ENCODE measurements around the gene LTBP3.
A peak's percentile ranks its signal among the peaks of the same experiment; 100 is the strongest.

The LTBP3 gene

GRCh38 chr11:65492637-65493366 lies 65.4 kb downstream of the LTBP3 start:
- peak; percentile 85 for DNase-seq

GRCh38 chr11:65492387-65492636 lies 65.8 kb downstream of the LTBP3 start:
- no peak for DNase-seq

GRCh38 chr11:65491614-65492386 lies 66.4 kb downstream of the LTBP3 start:
- DNase-seq: peak; percentile 62

GRCh38 chr11:65491163-65491465 lies 67.0 kb downstream of the LTBP3 start:
- no peak for DNase-seq

- no peak for DNase-seq
Observed at GRCh38 chr11:65489706-65490320, 68.3 kb downstream of the LTBP3 start.

GRCh38 chr11:65489035-65489705 lies 69.0 kb downstream of the LTBP3 start:
- DNase-seq: no peak

All from hematopoietic multipotent progenitor cell treated with erythropoietin and hydrocortisone succinate and interleukin-3 and kit ligand, for 8 days (in vitro differentiated cells).